ENCODE measurements around the gene CEP128. TPM values are rescaled to one million over a fixed set of nuclear protein-coding genes. Genes with fewer than 3 reads are reported as not detected.

The CEP128 gene
- total RNA-seq, 1 donor: 8.2 TPM

- H3K4me3 ChIP-seq (ENCODE audit: low read depth, low read length): no peak overlapping the region
- no peak for DNase-seq (ENCODE audit: low read depth)
- TF ChIP-seq CTCF (IDR thresholded peaks at IDR 0.05; ENCODE audit: insufficient read depth, low read depth, low read length): no peak
Measured at GRCh38 chr14:80507292-80507869, 434.2 kb downstream of the CEP128 start.

DNA sequence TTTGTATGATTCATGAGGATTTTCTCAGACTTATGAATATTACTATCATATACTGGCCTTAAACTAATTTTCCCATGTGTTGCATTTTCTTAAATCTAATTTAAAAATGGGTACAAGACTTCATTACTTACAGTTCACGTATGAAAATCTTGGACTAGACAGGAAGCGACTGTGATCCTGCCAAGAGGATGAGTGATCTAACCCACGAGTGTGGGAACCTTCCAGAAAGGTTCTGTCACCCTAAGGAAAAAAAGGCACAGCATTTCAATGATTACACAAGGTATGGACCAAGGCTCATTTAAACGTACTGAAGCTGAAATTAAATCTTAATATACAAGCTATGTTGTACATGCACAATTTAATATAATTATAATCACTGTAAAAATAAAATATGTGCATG lies 436.8 kb downstream of the CEP128 start:
- no peak overlapping the region for H3K4me3 ChIP-seq (ENCODE audit: low read depth, low read length)
- TF ChIP-seq CTCF (IDR thresholded peaks at IDR 0.05; ENCODE audit: insufficient read depth, low read depth, low read length): no peak
- no peak for DNase-seq (ENCODE audit: low read depth)

DNA sequence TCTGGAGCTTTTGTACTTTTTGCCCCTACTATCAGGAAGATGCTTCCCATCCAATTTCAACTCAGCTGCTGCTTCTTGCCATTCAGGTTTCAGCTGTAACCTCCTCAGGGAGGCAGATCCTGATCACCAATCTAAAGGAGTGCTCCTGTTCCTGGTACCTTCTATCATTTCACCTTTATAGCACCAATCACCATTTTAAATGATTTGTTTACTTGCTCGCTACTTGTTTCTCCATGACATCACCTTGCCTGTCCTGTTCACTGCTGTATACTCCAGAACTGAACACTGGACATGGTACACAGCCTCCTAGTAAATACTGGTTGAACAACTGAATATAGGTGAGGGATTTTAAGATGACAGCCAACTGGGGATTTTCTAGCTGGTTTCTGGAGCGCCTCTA lies 443.0 kb downstream of the CEP128 start:
- DNase-seq (ENCODE audit: low read depth): no peak
- no peak for TF ChIP-seq CTCF (IDR thresholded peaks at IDR 0.05; ENCODE audit: insufficient read depth, low read depth, low read length)
- H3K4me3 ChIP-seq (ENCODE audit: low read depth, low read length): no peak overlapping the region

DNA sequence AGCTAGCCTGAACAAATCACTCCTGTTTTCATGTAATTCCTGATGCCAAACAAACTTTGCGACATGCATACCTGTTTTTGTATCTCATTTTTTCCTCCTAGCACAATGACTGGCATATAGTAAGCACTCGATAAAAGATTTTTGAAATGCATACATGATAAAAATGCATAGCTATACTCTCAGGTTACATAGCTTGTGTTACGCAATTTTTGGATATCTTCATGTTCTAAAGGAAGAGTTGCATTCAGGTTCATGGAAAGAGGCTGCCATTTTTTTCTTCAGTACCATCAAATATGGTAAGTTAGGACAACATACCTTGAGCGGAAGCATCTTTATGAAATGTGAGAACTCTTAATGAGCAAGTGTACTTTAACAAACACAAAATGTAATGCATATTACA lies 445.4 kb downstream of the CEP128 start:
- no peak overlapping the region for H3K4me3 ChIP-seq (ENCODE audit: low read depth, low read length)
- DNase-seq (ENCODE audit: low read depth): no peak
- TF ChIP-seq CTCF (IDR thresholded peaks at IDR 0.05; ENCODE audit: insufficient read depth, low read depth, low read length): no peak

- DNase-seq (ENCODE audit: low read depth): no peak
- no peak overlapping the region for H3K4me3 ChIP-seq (ENCODE audit: low read depth, low read length)
- TF ChIP-seq CTCF (IDR thresholded peaks at IDR 0.05; ENCODE audit: insufficient read depth, low read depth, low read length): no peak
Measured at GRCh38 chr14:80494769-80495168, 446.8 kb downstream of the CEP128 start.

GRCh38 chr14:80493620-80494019 lies 447.9 kb downstream of the CEP128 start:
- no peak overlapping the region for H3K4me3 ChIP-seq (ENCODE audit: low read depth, low read length)
- DNase-seq (ENCODE audit: low read depth): no peak
- TF ChIP-seq CTCF (IDR thresholded peaks at IDR 0.05; ENCODE audit: insufficient read depth, low read depth, low read length): no peak

GRCh38 chr14:80491650-80492049 lies 449.9 kb downstream of the CEP128 start:
- DNase-seq (ENCODE audit: low read depth): no peak
- no peak overlapping the region for H3K4me3 ChIP-seq (ENCODE audit: low read depth, low read length)
- no peak for TF ChIP-seq CTCF (IDR thresholded peaks at IDR 0.05; ENCODE audit: insufficient read depth, low read depth, low read length)

All from fibroblast of villous mesenchyme (primary cell).